Activated CD8-positive, alpha-beta T cell treated with anti-CD3 and anti-CD28 coated beads for 36 hours (primary cell): ENCODE results near the gene GET3. TPM values are rescaled to one million over a fixed set of nuclear protein-coding genes. Genes with fewer than 3 reads are reported as not detected.
"Not testable (repeated sequence)": the region's sequence is repeated elsewhere in the genome, so short reads cannot be mapped to it uniquely, and the experiment has no call there.

Experiments
- ATAC-seq: fragments of 200-7000 bp; cut with Tn5 transposase; one replicate; pipeline ENCODE4 v1.10.0; 2021; ENCODE audit warnings: mild to moderate bottlenecking, moderate library complexity
- CTCF ChIA-PET: fragments of 350-600 bp; sonication (Branson Sonifier 250); formaldehyde crosslinking; loops from one replicate; lab custom pipeline; 2021; ENCODE audit warnings: antibody characterized with exemption; lab: Charles Lee
- POLR2A ChIA-PET: fragments of 350-600 bp; sonication (Branson Sonifier 250); formaldehyde crosslinking; loops from one replicate; lab custom pipeline; 2021; ENCODE audit warnings: antibody characterized with exemption; lab: Charles Lee
- DNase-seq: peaks from one replicate; pipeline ENCODE4 v3.0.0-alpha.2; 2020
- H3K27ac Mint-ChIP-seq: one replicate; pipeline ENCODE4 v1.8.0; 2021; ENCODE audit warnings: mild to moderate bottlenecking, mixed read lengths
- H3K27me3 Mint-ChIP-seq: one replicate; pipeline ENCODE4 v1.8.0; 2021; ENCODE audit warnings: mixed read lengths
- H3K36me3 Mint-ChIP-seq: one replicate; pipeline ENCODE4 v1.8.0; 2021; ENCODE audit warnings: low read depth, mixed read lengths
- H3K4me1 Mint-ChIP-seq: one replicate; pipeline ENCODE4 v1.8.0; 2021; ENCODE audit warnings: low read depth, mixed read lengths
- H3K4me3 Mint-ChIP-seq: one replicate; pipeline ENCODE4 v1.8.0; 2021; ENCODE audit warnings: mild to moderate bottlenecking, moderate library complexity, mixed read lengths
- H3K9me3 Mint-ChIP-seq: one replicate; pipeline ENCODE4 v1.8.0; 2021; ENCODE audit warnings: mixed read lengths
- CTCF ChIP-seq: fragments of 200-600 bp; IDR thresholded peaks from one replicate; pipeline ENCODE4 v1.8.0; 2022; ENCODE audit warnings: antibody characterized with exemption, mild to moderate bottlenecking
- intact Hi-C: fragments of 100-400 bp; cut with micrococcal nuclease; formaldehyde crosslinking; loops from one replicate; pipeline ENCODE4 v1.10.0; 2022
- total RNA-seq, 2 experiments: library from RNA; stranded (reverse); gene quantifications; one replicate each; pipeline ENCODE4 v1.2.3, GENCODE V29; 2021

GET3 gene
- total RNA-seq, 2 experiments from 2014 or later, result 50.7 to 52.2 TPM

- ATAC-seq (peak; percentile 55), DNase-seq (peak; percentile 87)
- ChIA-PET CTCF (interaction anchor here (1.2 to 5.5 kb wide), 11 partner anchors 7 to 124 kb away, joined by 4 to 32 read pairs (median 6); partner anchors contain the start of gene TRIR), POLR2A (interaction anchor here (0.8 to 9.0 kb wide), 15 partner anchors 10 to 214 kb away, joined by 3 to 160 read pairs (median 4); partner anchors contain the start of genes DHPS, FBXW9, GET3 and JUNB)
- TF ChIP-seq CTCF, result no peak
- Mint-ChIP-seq H3K27ac (peak within 1 kb of the TSS; percentile 91), H3K4me1 (peaks cover 24% of the 10 kb centered on the region), H3K27me3 (no peaks in the 10 kb centered on the region), H3K36me3 (peaks cover 44% of the 10 kb centered on the region), H3K4me3 (peak within 1 kb of the TSS; percentile 96), H3K9me3 (no peaks in the 10 kb centered on the region)
- intact Hi-C loops, result loop anchor here (2.0 kb wide), 1 partner anchor 13 kb away; the partner anchor contains the start of gene GET3
These were observed 13.5 kb upstream of the GET3 start, which contains the start of gene TNPO2 for GRCh38 chr19:12723641-12724426. Gene TNPO2 (minus strand): TSS chr19:12723932. CDS start chr19:12720977, 2,955 bp downstream.

- H3K4me3 Mint-ChIP-seq, CTCF ChIA-PET, ATAC-seq, DNase-seq, intact Hi-C loops, H3K27me3 Mint-ChIP-seq, H3K27ac Mint-ChIP-seq, H3K9me3 Mint-ChIP-seq: not testable (repeated sequence)
- H3K36me3 Mint-ChIP-seq, result peaks cover 43% of the 10 kb centered on the region
- POLR2A ChIA-PET, result interaction anchor here (9.0 kb wide), 1 partner anchor 8 kb away, joined by 160 read pairs; the partner anchor contains the start of genes GET3 and TRIR
- H3K4me1 Mint-ChIP-seq, result peaks cover 22% of the 10 kb centered on the region
These were observed 11.7 kb upstream of the GET3 start for GRCh38 chr19:12725612-12726011.

GRCh38 chr19:12726988-12727316 is 10.3 kb upstream of the GET3 start:
- intact Hi-C loops, result no loop called here
- POLR2A ChIA-PET, result interaction anchor here (9.0 kb wide), 1 partner anchor 7 kb away, joined by 160 read pairs; the partner anchor contains the start of genes GET3 and TRIR
- no peak for TF ChIP-seq CTCF
- H3K36me3 Mint-ChIP-seq, result peaks cover 35% of the 10 kb centered on the region
- H3K9me3 Mint-ChIP-seq, result no peaks in the 10 kb centered on the region
- H3K27ac Mint-ChIP-seq, result no peak overlapping the region
- no peak overlapping the region for H3K4me3 Mint-ChIP-seq
- H3K4me1 Mint-ChIP-seq, result peaks cover 17% of the 10 kb centered on the region
- H3K27me3 Mint-ChIP-seq, result no peaks in the 10 kb centered on the region
- CTCF ChIA-PET, result interaction anchor here (1.2 to 1.7 kb wide), 2 partner anchors 10 to 31 kb away, joined by 3 to 4 read pairs; no protein-coding TSS in a partner anchor
- ATAC-seq (no peak), DNase-seq (no peak)

- ATAC-seq (no peak), DNase-seq (no peak)
- ChIA-PET POLR2A (interaction anchor here (2.0 kb wide), 1 partner anchor 64 kb away, joined by 6 read pairs; the partner anchor contains the start of gene JUNB), CTCF (interaction anchor here (1.6 to 1.7 kb wide), 2 partner anchors 11 to 68 kb away, joined by 3 to 4 read pairs; no protein-coding TSS in a partner anchor)
- Mint-ChIP-seq H3K4me3 (no peak overlapping the region), H3K27ac (no peak overlapping the region), H3K9me3 (no peaks in the 10 kb centered on the region), H3K4me1 (peaks cover 24% of the 10 kb centered on the region), H3K36me3 (peaks cover 36% of the 10 kb centered on the region), H3K27me3 (no peaks in the 10 kb centered on the region)
- TF ChIP-seq CTCF, result no peak
- intact Hi-C loops, result no loop called here
These were observed 9.4 kb upstream of the GET3 start for GRCh38 chr19:12727745-12728433.

GRCh38 chr19:12730064-12730463 is 7.2 kb upstream of the GET3 start:
- intact Hi-C loops, result no loop called here
- Mint-ChIP-seq H3K9me3 (no peaks in the 10 kb centered on the region), H3K27me3 (no peaks in the 10 kb centered on the region), H3K4me1 (peaks cover 25% of the 10 kb centered on the region), H3K4me3 (no peak overlapping the region), H3K27ac (no peak overlapping the region), H3K36me3 (peaks cover 44% of the 10 kb centered on the region)
- DNase-seq (no peak), ATAC-seq (no peak)
- no peak for TF ChIP-seq CTCF
- POLR2A ChIA-PET, result interaction anchor here (8.9 kb wide), 1 partner anchor 7 kb away, joined by 160 read pairs; the partner anchor contains the start of gene TNPO2
- CTCF ChIA-PET, result interaction anchor here (1.5 to 2.6 kb wide), 2 partner anchors 28 to 63 kb away, joined by 4 to 14 read pairs; no protein-coding TSS in a partner anchor
